HepG2 (cell line): ENCODE measurements around the gene SERPINB6.

ENCODE experiments used
- AKAP8 ChIP-seq: sonication (generic); formaldehyde crosslinking; IDR thresholded peaks from 2 replicates; pipeline ENCODE4 v1.5.1; 2020; ENCODE audit warnings: mild to moderate bottlenecking, missing genetic modification reagents
- CBX5 ChIP-seq: sonication (generic); formaldehyde crosslinking; IDR thresholded peaks from 2 replicates; pipeline ENCODE4 v1.4.0; 2020; ENCODE audit warnings: missing genetic modification reagents, borderline replicate concordance
- FOSL1 ChIP-seq: sonication (generic); formaldehyde crosslinking; IDR thresholded peaks from 2 replicates; pipeline ENCODE4 v1.9.0; 2021; ENCODE audit warnings: missing genetic modification reagents, borderline replicate concordance
- FOSL2 ChIP-seq: sonication (generic); formaldehyde crosslinking; IDR thresholded peaks from 2 replicates; pipeline ENCODE4 v1.4.0; 2020; ENCODE audit warnings: missing genetic modification reagents
- GABPA ChIP-seq, 2 experiments: IDR thresholded peaks; 2 replicates each; pipeline ENCODE4 v1.6.1; 2011 to 2016; ENCODE audit warnings: low read depth in 2 of 2, low read length in 1 of 2, missing biosample characterization in 1 of 2, missing genetic modification characterization in 1 of 2
- HHEX ChIP-seq: IDR thresholded peaks from 2 replicates; pipeline ENCODE4 v1.6.1; 2016; ENCODE audit warnings: control low read depth
- NR2C2 ChIP-seq: sonication (generic); formaldehyde crosslinking; IDR thresholded peaks from 2 replicates; pipeline ENCODE4 v1.4.0; 2020; ENCODE audit warnings: missing genetic modification reagents, mild to moderate bottlenecking, moderate library complexity, borderline replicate concordance
- RAD51 ChIP-seq: fragments of 450-650 bp; IDR thresholded peaks from 2 replicates; pipeline ENCODE4 v1.6.1; 2016; ENCODE audit warnings: borderline replicate concordance
- ZNF337 ChIP-seq: sonication (generic); formaldehyde crosslinking; IDR thresholded peaks from 2 replicates; pipeline ENCODE4 v1.5.1; 2020; ENCODE audit warnings: missing genetic modification reagents, low read depth, mild to moderate bottlenecking, borderline replicate concordance
- ZNF446 ChIP-seq: sonication (generic); formaldehyde crosslinking; IDR thresholded peaks from 2 replicates; pipeline ENCODE4 v1.5.0; 2020; ENCODE audit warnings: mild to moderate bottlenecking, missing genetic modification reagents
- ZNF768 ChIP-seq: sonication (generic); formaldehyde crosslinking; IDR thresholded peaks from 2 replicates; pipeline ENCODE4 v1.4.0; 2020; ENCODE audit warnings: missing genetic modification reagents
- ZSCAN30 ChIP-seq: sonication (generic); formaldehyde crosslinking; IDR thresholded peaks from 2 replicates; pipeline ENCODE4 v1.5.0; 2020; ENCODE audit warnings: mild to moderate bottlenecking, missing genetic modification reagents
- TF ChIP-seq, protein P1 (sequence below): sonication (generic); formaldehyde crosslinking; IDR thresholded peaks from 2 replicates; pipeline ENCODE4 v1.4.0; 2020; ENCODE audit warnings: missing genetic modification reagents
- TF ChIP-seq, protein P2 (sequence below): sonication (generic); formaldehyde crosslinking; IDR thresholded peaks from 2 replicates; pipeline ENCODE4 v1.5.0; 2020; ENCODE audit warnings: missing genetic modification reagents

DNA sequence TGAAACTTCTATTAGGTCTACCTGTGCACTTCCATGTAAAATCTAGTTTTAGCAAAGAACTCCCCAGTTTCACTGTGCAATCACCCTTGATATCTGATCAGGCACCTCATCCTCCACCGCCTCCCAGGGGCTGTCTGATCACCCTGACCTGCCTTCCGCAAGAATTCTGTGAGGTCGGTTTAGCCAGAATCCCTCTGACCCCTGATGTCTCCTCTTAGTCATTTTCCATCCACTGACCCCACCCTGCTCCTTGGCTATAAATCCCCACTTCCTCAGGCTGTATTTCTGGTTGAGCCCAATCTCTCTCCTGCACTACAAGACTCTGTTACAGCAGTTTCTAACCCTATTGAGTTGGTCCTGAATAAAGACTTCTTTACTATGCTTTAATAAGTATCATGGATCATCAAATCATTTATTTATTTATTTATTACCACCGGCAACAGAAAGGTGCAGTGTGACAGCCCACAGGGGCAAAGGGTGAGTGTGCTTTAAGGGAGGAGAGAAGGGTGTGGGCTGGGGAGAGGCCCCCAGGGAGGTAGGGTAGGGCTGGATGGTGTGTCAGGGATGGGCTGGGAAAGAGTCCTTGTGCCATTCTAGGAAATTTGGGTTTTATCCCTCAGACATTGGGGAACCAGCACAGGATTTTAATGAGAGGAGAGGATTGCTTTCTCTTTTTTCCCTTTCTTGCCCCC lies 11.2 kb upstream of the SERPINB6 start:
- TF ChIP-seq, protein P1, sequence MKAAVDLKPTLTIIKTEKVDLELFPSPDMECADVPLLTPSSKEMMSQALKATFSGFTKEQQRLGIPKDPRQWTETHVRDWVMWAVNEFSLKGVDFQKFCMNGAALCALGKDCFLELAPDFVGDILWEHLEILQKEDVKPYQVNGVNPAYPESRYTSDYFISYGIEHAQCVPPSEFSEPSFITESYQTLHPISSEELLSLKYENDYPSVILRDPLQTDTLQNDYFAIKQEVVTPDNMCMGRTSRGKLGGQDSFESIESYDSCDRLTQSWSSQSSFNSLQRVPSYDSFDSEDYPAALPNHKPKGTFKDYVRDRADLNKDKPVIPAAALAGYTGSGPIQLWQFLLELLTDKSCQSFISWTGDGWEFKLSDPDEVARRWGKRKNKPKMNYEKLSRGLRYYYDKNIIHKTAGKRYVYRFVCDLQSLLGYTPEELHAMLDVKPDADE (CRISPR knock-in tag), result no peak
- no peak for TF ChIP-seq AKAP8
- TF ChIP-seq HHEX, result no peak
- TF ChIP-seq, protein P2, sequence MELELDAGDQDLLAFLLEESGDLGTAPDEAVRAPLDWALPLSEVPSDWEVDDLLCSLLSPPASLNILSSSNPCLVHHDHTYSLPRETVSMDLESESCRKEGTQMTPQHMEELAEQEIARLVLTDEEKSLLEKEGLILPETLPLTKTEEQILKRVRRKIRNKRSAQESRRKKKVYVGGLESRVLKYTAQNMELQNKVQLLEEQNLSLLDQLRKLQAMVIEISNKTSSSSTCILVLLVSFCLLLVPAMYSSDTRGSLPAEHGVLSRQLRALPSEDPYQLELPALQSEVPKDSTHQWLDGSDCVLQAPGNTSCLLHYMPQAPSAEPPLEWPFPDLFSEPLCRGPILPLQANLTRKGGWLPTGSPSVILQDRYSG, result no peak
- TF ChIP-seq FOSL1, result no peak
- no peak for TF ChIP-seq ZSCAN30 (CRISPR knock-in tag)
- TF ChIP-seq ZNF337 (CRISPR knock-in tag), result no peak
- TF ChIP-seq ZNF768, result no peak
- no peak for TF ChIP-seq NR2C2 (CRISPR knock-in tag)
- TF ChIP-seq FOSL2 (CRISPR knock-in tag), result no peak
- TF ChIP-seq GABPA (IDR thresholded peaks at IDR 0.05; ENCODE audit: low read depth, low read length), result no peak
- TF ChIP-seq GABPA (CRISPR knock-in tag; IDR thresholded peaks at IDR 0.05; ENCODE audit: low read depth), result no peak
- no peak for TF ChIP-seq RAD51
- no peak for TF ChIP-seq ZNF446
- TF ChIP-seq CBX5, result no peak
